NCI-H1436 treated with DMSO at 0.1 percent for 48 hours (cell line): ENCODE measurements around the gene KRT5.
"Not testable (repeated sequence)": the region's sequence is repeated elsewhere in the genome, so short reads cannot be mapped to it uniquely, and the experiment has no call there.

Source experiments
- DNase-seq: peaks from one replicate; lab custom pipeline; 2025; lab: John Stamatoyannopoulos, UW

Gene KRT5

GRCh38 chr12:52519387-52519703 lies 849 bp downstream of the KRT5 start:
- no peak for DNase-seq

GRCh38 chr12:52518574-52519386 lies 1.4 kb downstream of the KRT5 start:
- no peak for DNase-seq

GRCh38 chr12:52517888-52518287 lies 2.3 kb downstream of the KRT5 start:
- DNase-seq = no peak

DNA sequence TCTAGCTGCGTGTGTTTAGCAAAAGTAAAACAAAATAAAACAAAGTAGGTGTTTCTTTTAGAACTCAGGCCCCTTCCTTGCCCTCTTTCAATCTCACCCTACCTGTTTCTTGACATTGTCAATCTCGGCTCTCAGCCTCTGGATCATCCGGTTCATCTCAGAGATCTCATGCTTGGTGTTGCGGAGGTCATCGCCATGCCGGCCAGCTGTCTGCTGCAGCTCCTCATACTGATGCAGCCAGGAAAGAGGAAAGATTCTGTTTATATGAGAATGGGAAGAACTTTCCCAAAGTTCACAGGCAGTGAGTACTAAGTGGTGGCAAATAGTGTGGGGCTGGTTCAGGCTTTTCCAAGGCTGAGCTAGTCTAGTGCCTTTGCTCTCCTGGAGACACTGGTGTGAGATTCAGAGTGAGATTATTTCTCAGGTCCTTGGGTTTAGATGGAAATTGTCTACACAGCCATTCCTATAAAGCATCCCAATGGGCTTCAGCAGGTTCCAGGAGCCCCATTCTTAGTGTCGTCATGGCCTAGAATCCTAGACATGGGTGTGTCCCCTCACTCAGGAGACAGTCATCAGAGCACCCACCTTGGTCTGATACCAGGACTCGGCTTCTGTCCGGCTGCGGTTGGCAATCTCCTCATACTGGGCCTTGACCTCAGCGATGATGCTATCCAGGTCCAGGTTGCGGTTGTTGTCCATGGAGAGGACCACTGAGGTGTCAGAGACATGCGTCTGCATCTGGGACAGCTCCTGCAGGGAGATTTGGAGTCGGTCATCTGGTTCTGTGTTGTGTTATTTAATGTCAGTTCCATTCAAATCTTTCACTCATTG lies 3.0 kb downstream of the KRT5 start:
- DNase-seq = no peak

DNA sequence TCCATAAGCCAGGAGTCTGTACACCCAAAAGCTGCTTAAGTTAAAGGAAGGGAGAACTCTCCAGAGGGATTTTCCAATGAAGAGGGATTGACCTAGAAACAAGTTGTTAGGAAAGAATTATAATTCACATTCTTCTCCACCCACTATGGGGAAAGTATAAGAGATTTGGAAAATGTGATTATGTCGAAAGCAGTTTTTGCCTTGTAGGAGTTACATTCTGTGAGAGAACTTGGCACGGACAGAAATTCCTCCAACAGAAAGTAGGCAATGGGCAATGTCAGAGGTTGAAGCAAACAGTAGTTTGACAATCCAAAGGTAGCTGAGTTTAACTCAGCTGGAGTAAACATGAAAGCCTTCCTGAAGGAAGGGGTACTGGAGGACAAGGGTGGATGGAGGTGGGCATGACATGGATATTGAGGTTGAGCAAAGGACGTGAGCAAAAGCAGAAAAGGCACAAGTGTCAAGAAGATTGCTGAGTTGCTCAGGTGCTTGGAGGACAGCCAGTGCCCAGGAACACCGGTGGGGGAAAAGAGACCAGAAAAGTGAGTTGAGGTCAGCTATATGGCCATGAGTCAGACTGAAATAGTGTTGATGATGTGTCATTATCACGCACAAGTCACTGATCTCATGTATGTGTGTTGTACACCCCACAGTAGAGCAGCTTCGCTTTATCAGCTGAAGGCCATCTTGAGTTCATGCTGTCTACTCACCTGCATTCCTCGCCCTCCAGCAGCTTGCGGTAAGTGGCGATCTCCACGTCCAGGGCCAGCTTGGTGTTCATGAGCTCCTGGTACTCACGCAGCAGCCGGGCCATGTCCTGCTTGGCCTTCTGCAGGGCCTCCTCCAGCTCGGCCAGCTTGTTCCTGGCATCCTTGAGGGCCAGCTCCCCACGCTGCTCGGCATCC lies 4.0 kb downstream of the KRT5 start:
- DNase-seq = no peak

DNA sequence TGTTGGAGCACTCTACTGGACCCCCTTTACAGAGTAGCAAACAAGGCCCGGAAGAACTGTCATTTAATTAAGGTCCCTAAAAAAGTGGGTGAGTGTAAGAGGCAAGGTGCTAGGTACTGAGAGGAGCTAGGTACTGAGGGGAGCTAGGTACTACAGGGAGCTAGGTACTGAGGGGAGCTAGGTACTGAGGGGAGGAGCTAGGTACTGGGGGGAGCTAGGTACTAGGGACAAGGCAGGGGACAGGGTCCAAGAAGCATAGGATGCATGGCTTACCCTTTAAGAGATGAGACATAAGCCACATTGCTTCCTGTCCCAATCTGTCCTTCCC lies 4.9 kb downstream of the KRT5 start:
- no peak for DNase-seq

DNA sequence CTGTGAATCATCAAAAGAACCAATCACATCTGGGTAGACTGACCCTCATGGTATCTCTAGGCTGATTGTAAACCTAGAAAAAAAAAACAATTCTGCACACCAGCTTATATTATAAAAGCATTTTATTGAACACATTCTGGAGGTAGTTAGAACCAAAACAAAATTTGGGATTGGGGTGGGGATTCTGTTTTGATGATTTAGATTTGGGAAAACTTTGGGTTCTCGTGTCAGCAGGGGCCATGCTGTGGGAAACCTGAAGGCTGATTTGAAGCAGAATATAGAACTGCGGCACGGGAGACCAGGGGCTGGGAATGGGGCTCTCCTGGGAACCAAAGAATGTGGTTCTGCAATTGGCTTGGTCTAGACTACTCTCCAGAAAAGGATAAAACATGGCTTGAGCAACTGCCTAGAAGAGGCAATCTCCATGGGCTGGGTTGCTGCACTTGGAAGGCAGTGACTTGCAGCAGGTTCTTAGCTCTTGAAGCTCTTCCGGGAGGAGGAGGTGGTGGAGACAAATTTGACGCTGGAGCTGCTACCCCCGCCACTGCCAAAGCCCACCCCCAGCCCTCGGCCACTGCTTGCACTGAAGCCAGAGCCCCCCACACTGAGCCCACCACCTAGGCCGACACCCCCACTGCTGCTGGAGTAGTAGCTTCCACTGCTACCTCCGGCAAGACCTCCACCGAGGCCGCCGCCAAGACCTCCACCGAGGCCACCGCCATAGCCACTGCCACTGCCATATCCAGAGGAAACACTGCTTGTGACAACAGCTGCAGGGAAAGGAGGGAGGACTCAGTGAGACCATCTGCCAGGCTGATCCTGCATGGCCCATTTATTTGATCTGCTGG lies 5.5 kb downstream of the KRT5 start:
- no peak for DNase-seq

DNA sequence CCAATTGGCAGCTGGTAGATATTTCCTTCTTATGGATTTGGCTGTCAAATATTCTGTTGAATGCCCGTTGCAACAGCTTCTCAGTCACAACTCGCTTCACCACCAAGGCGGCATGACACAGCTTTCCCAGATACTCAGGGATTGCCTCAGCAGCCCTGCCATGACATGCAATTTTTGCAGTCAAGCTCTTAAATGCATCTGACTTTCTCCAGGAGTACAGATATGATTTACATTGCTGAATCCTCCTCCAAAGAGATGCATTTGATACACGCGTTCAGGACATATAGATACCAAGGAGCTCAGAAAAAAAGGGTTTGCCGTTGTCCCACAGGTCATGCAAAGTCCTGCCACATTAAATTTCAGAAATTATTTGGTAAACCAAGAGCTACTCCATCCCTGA lies 6.5 kb downstream of the KRT5 start:
- DNase-seq = no peak

DNA sequence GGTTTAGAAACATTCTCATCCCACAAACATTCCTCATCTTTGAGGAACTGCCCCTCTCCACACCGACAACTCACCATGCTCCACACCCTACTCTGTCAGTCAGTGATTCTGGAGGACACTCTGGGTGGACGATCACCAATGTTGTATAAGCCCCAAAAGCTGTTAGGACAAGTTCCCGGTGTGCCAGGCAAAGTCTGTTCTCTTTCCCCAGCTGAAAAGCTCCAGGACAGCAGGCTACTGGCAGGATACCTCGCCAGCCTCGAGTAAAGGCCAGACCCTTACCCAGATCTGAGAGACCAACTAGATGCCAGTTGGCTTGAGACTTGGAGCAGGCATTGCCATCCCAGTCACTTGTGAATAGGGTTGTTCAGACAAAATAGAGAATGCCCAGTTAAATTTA lies 12.0 kb downstream of the KRT5 start:
- DNase-seq = no peak

DNA sequence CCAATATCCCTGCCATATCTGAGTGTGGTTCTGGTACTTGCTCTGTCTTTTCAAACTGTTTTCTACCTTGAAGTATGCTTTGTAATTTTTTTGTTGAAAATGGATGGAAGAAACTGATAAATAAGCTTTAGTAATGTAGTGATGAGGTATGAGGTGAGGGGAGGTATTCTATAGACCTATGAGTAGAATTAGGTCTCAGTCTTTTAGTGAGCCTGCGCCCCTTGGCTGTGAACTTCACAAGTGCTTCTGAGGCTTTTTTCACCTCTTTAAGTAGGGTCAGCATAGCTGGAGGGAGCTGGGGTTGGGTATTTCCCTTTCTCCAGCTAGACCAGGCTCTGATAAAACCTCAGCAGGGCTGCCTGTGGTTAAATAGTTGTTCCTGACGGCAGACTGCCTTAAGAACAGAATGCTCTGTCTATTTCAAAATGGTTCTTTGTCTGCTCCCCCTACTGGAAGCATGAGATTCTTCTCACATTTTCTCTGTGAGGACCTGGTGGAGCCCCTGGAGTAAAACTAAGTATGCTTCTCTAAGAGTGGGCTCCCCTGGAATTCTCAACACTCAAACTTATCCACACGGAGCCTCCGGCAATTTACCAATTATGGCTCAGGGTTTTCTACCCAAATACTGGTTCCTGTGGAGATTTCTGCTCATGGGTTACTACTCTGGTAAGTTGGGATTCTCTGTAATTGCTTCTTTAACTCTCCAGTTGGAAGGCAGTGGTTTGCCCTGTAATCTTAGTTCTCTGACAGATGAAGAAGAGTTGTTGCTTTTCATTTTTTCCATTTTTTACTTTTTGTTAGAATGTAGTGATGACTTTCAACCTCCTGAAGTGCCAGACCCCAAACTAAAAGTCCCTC lies 13.1 kb downstream of the KRT5 start:
- DNase-seq = no peak

DNA sequence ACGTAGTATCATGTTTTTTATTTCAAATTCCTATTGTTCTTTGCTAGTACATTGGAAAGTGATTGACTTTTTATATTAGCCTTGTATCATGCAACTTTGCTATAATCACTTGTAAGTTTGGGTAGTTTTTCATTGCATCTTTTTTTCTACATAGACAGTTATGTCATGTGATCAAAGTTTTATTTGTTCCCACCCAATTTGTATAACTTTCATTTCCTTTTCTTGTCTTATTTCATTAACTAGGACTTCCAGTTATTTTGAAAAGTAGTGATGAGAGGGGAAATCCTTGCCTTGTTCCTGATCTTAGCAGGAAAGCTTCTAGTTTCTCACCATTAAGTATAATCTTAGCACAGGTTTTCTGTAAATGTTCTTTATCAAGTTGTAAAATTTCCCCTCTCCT lies 17.3 kb downstream of the KRT5 start:
- DNase-seq = no peak

- no peak for DNase-seq
These were observed 18.7 kb downstream of the KRT5 start for GRCh38 chr12:52501490-52501889.

- not testable (repeated sequence) for DNase-seq
These were observed 19.6 kb downstream of the KRT5 start for GRCh38 chr12:52500574-52500973.

DNA sequence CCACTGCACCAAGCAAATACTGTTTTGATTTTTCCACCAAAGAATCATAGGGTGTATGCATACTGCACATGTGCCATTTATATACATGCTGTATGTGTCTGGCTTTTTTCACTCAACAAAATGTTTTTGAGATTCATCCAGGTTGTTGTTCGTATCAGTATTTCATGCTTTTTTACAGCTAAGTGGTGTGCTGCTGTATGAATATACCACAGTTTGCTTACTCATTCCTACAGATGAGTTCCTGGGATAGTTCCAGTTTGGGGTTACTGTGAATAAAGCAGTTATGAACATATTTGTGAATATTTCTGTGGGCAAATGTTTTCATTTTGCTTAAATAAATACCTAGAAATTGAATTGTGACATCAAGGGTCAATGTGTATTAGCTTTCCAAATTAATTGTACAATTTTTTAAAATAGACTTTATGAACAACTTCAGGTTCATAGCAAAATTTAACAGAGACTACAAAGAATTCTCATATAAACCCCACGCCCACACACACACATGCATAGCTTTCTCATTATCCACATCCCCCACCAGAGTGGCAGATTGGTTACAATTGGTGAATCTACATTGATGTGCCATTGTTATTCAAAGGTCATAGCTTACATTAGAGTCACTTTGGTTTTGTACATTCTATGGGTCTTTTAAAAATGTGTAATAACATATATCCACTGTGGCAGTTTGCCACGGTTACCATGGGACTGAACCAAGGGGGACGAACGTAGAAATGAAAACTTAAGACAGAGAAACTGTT lies 20.2 kb downstream of the KRT5 start:
- no peak for DNase-seq

DNA sequence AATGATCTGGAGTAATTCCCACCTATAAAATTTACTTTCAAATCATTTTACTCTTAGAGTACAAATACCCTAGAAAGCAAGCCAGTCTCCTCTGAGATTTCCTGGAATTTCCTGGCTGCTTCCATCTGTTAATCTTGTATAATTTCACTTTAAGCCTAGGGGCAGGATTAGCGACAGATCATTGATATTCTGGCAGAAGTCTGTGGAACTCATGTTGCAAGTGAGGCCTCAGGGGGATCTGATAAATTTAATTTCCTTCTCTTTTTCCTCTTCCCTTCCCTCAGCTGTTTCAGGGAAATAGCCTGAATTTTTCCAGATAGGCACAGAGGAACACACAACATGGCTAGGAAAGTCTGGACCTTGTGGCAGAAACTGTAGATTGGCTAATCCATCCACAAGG lies 21.2 kb downstream of the KRT5 start:
- no peak for DNase-seq

- no peak for DNase-seq
These were observed 22.2 kb downstream of the KRT5 start for GRCh38 chr12:52497975-52498374.

GRCh38 chr12:52496590-52497071 lies 23.6 kb downstream of the KRT5 start:
- DNase-seq = no peak

DNA sequence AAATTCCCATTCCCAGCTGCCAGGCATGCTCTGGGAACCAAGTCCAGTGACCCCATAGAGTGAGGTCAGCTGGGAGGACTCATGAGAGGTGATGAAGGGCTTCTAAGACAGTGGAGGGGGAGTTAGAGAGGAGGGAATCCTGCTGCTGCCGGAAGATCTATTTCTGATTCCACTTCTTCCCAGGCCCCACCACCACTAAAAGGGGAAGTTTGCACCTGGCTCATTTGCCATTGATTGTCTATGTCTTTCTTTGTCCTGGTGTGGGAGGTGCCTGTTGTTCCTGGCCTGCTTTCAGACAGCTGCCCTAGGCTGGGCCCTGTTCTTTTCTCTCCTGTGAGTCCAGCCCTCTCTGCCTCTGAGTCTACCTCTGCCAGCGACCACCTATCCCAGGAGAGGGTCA lies 24.1 kb downstream of the KRT5 start:
- no peak for DNase-seq

DNA sequence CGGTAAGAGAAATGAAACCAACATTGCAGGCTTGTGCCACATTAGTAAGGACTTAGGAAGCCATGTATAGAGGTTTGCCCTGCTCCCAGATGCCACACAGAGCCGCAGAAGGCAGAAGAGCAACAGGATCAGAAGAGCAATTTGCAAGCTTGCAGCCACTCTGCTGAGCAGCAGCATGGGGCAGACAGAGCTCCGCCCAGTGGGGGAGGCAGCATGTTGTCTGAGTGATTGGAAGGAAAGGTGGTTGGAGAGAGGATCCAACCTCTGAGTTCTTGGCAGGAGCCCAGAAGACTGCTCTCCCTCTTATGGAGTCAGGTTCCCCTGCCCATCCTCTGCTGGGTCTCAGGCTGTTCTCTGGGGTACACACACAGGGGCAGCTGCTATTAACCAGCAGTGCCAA lies 24.8 kb downstream of the KRT5 start:
- DNase-seq = peak; percentile 68

- DNase-seq = no peak
These were observed 25.7 kb downstream of the KRT5 start for GRCh38 chr12:52494518-52494917.
